NCI-H524 treated with DMSO at 0.1 percent for 48 hours (cell line): Measurements from ENCODE around the gene AKAP13.

Experiments used
- DNase-seq: peaks from one replicate; lab custom pipeline; 2025; lab: John Stamatoyannopoulos, UW

The AKAP13 gene

DNA sequence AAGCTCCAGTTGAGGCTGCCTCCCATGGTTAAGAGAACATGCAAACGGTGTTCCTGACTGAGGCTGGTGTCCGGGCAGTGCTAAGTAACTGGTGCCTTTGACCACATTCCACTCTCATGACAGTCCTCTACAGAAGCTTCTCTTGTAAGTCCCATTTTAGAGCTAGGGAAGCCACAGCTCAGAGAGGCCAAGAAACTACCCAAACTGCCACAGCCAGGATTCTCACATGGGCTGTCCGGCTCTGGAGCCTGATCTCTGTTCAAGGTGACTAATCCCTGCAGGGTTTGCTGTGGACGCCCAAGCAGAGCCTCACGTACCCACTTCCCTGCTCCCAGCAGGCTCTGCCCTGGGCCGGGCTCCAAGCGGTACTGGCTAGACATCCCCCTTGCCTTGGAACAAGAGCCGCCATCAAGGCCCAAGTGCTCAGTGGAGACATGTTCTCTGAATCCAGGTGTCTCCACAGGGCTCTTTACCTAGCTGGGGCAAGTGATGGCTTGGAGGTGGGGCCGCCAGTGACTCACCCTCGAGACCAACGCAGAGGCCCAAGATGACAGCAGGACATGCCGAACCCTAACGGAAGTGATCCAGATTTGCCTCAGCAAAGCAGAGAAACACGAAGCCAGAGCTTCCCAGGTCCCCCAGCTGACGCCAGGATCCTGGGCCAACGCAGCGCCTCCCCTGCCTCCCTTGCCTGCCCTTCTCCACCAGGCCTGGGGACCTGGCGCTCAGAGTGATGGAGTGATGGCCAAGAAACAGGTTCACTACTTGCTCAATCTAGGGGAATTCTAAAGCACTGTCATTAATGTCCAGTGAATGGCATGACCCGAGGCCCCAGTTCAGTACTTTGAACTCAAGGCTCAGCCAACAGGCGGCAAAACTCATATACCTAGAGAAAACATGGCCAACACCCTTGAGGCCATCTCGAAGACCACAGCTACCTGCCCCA is 390.0 kb downstream of the AKAP13 start:
- DNase-seq = no peak

DNA sequence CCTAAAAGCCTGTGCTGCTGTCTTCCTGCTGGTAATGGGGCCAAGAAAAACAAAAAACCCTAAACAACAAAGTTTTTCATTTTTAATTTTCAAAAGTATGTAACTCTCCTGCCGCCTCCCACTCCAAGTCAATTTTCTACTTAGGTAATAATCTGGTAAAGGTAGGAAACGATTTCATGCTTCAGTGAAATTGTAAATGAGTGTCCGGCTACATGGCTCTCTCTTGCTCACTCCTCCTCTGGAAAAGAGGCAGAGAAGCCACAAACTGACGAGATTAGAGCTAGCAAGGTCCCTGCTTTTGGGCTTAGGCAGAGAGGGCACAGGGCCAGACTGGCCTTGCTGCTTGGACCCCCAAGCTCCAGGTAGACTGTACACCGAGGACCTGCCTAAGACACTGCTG is 390.9 kb downstream of the AKAP13 start:
- DNase-seq = no peak

DNA sequence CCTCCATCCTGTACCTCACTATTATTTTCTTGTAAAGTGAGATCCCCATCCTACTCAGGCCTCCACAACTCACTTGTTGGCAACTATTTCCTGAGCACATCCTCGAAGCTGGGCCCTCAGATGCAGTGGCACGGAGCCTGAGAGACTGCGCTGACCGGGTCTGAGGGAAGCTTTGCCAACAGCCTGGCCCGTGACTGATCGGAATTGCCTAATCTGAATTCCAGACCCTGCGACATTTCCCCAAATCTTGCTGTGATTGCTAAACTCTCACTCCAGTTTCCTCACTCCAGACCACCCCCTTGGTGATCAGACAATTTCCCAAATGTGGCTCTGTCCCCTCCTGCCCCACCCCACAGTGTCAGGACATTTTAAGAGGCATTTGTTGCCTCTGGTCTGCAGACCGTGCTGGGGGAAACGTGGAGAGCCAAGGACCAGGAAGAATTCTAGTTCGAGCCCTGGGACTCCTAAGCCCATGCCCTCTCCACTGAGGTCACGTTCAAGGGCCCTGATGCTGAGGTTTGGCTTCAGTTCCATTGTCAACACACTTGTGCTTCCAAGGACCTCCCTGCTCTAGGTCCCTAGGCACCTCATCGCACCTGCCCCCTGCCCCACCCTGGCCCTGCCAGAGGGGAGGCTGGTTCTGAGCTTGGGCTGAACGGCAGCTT is 391.5 kb downstream of the AKAP13 start:
- no peak for DNase-seq

DNA sequence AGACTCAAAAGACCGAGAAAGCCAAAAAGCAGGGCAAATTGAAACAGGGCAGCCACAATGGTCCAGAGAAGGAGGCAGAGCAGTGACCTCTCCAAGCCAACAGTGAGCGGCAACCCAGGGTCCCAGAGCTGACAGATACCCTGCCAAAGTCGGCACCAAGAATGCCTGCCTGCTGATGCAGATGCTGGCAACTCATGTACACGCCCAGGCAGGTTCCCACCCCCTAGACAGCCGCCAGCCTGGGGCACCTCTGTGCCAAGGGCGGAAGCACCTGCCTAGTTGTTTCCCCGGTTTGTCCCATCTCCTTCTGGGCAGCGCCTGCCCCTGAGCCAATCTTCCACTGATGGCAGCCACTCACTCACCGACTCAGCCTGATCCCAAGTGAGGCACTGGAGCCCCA is 392.3 kb downstream of the AKAP13 start:
- DNase-seq = no peak

DNA sequence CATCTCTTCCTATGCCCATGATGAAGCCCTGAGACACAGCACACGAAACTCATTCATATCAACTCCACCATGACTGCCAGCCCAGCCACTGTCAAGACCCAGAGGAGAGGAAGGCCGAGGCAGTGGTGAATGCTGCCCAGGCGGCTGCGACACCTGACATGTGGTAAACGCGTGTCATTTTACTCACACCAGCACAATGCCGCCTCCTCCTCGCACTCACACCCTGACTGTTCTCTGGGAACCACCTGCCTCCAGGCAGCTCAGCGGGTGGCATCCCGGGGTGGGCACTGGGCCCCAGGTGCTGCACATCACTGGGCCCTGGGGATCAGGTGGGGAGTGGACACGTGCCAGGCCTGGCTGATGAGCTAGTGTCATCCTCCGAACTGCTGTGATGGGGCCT is 392.8 kb downstream of the AKAP13 start:
- no peak for DNase-seq

DNA sequence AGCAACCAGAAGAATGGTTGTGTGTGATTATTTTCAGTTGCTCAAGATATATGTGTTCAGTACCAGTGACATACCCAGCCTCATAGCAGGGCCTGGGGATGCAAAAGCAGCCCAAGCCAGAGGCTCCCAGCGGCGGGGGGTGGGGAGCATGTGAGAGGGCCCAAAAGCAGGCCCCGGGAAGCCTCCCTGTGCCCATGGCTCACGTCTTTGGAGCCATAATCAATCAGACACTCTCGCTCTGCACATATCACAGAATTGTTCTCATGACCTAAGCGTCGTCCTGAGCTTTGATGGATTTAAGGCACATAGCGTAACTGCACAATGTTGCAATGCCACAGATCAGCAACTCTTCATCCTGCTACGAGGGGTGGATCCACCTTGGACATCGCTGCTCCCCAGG is 393.6 kb downstream of the AKAP13 start:
- DNase-seq = no peak

DNA sequence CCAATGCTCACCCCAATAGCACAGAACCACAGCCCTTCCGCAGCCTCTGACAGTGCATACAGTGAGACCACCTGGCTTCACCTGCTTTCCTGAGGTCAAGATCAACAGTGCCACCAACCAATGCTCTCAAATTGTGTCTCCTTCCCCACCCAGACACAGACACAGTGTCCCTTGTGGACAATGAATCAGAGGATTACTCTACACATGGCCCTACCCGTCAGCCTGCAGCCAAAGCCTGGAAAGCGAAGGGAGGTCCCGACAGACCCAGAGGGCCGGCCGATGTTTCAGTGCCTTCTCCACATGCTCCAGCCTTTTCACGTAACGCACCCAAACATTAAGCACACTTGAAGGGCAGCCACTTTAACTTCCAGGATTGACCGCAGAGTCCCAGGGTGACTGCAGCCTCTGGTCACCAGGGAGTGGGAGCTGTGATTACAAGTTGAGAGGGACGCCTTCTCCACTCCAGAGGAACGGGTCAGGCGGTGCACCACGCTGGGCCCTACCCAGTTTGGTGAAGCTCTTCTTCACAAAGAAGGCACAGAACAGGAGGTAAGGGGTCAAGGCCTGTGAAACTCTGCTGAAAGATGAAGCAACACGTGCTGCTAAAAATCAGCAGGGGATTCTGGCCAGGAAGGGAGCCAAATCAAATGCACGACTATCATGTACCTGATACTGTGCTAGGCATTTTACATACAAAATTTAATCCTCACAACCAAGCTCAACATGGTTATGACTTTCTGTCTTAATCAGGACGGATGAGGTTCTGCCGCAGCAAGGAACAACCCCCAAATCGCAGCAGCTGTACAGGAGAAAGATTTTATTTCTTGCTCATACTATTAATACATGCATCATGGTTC is 397.1 kb downstream of the AKAP13 start:
- no peak for DNase-seq

DNA sequence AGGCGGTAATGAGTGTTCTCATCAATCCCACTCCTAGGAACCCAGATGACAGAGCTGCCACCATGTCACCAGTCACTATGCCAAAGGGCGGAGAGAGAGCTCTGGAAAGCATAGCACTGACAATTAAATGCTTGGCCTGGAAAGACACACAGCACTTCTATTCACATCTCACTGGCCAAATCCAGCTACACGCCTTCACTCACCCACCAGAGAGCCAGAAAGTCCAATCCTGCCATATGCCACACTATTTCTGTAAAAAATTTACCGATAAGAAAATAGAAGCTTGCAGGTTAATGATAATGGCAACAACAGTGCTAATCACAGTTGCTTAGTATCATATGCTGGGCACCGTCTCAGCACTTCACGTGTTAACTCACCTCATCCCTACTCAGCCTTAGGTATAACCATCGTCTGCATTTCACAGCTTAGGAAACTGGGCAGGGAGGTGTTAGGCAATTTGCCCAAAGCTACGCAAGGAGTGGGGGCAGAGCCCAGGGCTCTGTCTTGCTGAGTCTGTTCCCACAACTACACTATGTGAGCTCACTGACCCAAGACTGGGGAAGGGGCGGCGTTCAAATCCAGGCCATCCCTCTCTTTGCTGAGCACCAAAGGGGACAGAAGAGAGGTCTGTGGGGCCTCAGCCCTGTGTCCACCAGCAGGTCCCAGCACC is 397.8 kb downstream of the AKAP13 start:
- DNase-seq = peak; percentile 39

DNA sequence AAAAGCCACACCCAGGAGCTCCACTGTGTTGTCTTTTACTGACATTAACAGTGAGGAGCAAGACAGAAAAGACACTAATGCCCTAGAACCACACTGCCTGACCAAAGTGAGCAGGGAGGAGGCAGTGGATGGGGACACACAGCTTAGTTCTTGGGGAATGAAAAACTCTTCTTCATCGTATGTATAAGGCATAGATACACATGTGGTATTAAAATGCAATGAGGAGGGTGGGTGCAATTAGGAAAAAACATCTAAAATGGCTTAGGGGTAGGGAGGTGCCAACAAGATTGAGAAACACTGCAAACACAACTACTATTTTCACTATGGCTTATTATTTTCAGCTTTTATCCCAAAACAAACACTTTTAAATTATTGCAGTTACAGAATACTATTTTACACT is 398.8 kb downstream of the AKAP13 start:
- no peak for DNase-seq

DNA sequence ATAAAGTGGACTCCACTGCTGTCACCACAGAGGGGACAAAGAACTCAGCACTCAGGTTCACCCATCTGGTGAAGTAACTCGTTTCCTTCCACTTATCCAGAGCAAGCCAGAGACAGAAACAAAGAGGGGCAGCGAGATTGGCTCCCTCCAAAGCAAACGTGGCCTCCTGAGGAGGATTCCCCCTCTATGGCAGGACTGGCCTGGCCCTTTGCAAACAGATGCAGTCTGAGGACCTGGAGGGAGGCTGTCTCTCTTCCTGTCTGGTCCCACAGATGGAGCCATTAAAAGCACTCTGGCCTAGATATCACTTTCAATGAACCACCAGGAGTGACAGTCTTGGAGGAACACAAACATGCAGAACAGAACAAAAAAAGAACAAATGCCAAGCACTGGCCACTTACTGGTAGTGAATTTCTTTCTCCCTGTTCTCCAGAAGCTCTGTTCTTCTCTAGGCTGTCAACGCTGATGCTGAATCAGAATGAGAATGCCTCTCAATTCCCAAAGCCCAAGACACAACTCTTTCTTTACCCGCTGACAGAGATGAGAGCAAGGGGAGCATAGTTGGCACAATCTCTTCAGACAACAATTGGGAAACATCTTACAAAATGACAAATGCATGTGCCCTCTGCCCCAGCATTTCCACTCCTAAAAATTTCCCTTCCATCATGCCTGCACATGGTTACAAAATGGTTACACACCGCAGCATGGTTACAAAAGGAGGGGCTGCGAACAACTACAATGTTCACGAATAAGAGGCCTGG is 400.0 kb downstream of the AKAP13 start:
- DNase-seq = peak; percentile 99

DNA sequence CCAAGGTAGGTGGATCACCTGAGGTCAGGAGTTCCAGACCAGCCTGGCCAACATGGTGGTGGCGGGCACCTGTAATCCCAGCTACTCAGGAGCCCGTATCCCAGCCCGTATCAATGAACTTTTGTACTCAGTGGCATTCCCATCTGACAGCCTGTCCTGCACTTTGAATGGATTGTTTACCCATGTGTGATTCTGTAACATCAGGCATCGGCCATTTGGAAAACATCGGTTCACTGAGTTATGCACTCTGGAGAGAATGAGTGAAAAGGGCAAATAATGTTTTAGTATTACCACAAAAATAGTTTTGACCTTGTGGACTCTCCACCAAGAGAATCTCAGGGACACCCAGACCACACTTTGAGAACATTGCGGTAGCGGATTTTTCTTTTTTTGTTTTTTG is 400.7 kb downstream of the AKAP13 start:
- no peak for DNase-seq

DNA sequence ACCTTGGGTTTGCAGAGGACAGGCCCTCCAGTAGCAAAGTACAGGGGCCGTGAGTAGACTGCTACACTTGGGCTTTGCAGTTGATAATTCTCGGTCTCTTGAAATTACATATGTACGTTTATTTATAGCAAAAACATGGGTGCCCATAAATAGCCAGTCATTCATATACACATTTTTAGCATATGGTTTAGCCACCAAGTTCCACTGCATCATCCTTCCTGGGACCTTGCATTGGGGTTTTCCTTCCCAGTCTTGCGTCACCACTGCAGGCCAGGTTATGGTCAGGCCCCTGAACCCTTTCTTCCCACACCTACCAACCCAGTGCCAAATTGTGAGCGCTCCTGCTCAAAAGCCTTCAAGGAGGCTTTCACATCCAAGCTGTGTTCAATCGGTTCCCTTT is 401.7 kb downstream of the AKAP13 start:
- DNase-seq = no peak

DNA sequence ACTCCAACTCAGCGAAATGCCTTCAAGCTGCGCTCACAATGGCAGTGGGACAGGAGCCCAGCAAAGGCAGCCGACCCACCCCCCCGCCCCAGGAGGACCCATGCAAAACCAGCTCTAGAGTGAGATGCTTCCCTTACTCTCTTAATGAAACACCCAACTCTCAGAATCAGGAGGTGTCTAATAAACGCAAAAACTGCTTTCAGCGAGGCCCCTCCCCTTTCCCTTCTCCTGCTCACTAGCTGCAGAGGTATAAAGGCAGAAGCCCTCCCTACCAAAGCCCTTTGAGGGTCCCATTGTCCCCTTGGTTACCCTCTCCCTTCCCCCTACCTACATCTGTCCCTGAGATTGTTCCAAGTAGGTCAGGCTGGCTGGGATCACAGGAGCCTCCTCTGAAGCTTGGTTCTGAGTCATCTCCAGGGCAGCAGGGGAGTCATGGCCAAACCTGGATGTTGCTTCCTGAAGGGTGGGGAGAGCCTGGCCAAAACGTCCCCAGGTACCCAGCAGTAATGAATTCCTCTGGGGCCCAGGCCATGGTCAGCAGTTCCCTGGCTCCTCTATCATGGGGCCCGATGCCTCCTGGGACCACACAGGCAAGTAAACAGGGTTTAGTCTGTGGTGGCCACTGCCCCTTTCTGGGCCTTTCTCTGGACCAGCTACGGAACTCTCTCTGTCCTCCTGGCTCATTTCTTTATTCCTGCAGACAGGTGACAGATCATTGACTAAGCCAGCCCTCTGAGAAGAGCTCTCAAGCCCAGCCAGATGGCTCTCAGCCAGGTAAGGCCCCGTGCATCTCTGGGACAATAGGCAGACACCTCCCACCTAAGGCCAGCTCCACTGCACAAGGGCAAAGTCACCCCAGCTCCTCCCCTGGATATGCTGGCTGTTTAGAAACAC is 405.7 kb downstream of the AKAP13 start:
- peak; percentile 17 for DNase-seq

DNA sequence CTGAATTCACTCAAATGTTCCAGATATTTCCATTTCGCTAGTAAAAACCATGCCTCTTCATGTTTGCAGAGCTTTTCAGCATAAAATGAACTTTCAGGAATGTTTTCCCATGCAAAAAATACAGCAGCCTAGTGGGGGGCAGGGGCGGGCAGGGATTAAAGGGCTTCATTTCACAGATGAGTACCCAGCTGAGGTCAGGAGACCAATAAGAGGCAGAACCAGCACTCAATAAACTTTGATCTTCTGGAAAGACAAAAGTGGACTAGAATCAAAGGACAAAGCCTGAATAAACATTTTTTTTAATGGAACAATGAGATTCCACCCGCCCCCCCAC is 406.3 kb downstream of the AKAP13 start:
- DNase-seq = no peak

DNA sequence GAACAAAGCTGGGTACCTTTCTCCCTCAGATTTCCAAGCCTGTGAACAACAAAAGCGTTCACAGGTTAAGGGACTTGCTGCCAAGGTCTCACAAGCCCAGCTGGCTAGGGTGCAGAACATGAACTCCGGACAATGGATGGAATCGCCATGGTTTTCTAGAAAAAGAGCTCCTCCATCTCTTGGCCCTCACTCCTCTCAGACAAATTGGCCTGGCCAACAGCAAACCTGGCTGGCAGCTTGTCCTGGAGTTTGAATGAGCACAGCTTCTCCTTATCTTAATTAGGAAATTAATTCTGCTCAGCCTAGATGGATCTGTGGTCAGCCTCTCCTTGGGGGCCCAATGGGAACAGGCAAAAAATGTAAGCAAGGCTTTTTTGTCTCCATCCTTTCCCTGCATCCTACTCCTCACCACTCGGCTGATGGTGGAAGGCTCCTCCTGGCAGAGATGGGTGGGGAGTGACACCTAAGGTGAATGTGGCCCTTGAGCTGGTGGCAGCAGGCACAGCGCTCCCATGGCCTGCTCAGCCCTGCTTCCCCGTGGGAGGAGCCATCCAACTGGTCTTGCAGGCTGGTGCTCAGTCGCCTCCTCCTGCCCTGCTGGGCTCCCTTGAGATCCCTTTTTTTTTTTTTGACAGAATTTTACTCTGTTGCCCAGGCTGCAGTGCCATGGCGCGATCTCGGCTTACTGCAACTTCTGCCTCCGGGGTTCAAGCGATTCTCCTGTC is 408.5 kb downstream of the AKAP13 start:
- DNase-seq = no peak

DNA sequence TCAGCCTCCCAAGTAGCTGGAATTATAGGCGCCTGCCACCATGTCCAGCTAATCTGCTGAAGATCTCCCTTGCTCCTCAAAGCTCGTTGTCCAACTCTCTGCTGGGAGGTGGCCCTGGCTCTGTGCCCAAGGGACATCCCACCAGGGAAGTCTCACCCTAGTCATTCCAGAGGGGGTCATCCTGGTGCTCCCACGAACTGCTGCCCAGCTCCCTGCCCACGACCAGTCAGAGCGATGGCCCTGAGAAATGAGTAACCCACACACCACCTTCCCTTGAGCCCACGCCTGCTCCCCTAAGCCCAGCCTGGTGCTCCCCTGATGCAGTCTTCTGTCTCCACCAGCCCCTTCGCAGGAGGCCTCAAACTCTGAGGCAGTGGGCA is 409.1 kb downstream of the AKAP13 start:
- no peak for DNase-seq

DNA sequence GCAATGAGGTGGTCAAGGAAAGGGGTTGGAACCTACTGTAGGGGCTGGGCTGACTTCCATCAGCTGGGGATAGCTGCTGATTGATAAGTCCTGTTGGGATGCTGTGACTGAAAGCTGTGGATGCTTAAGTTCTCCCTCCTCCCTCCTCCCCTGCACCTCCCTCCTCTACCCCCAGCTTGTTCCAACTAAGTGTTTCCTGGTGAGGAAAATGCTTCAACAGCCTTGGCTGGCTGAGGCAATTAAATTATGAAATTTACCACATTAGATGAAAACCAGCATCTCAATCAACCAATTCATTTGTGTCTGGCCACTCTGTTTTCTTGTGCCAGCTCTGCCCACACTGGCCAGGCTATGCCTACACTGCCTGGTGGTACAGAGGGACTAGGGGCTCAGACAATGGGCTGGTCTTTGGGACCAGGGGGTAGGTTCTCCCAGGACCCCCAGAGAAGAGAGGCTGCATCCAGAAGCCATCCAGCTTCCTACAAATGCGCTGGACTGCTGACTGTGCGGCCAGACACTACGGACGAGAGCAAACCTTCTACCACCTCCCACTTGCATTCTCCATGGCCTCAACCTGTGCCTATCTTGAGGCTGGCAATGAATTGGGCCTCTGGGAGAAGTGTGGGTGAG is 411.8 kb downstream of the AKAP13 start:
- DNase-seq = no peak

DNA sequence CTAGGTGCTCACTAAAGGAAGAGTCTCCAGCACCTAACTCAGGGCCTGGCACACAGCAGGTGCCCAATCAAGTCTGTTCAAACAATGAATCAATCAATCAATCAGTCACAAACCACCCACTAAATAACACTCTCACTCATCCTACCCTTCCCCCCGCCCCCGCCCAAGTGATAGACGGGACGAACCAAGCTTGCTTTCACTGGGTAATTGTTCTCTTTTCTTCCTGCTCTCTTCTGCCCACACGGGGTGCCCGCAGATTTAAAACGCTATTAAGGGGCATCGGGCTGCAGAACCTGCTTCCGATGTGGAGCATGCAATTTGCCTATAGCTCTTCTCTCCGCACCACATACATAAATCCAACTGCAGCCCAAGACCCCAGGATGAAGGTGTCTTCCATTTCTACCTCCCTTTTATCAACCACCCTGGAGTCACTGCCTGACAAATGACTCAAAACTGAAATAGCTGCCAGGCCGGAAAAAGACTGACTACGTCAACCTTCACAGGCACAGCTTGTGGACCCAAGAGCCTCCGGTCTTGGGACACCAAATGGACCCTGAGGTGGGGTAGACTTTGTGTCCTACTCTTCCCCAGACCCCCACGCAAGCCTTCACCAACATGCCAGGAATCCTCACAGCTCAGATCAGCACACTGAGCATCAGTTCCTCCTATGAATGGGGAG is 412.6 kb downstream of the AKAP13 start:
- DNase-seq = no peak
